B cell (primary cell): ENCODE results near the gene FRMD4A. TPM values are rescaled to one million over a fixed set of nuclear protein-coding genes. Genes with fewer than 3 reads are reported as not detected.

ENCODE experiments used
- ATAC-seq: fragments of 200-7000 bp; cut with Tn5 transposase; one replicate; pipeline ENCODE4 v1.10.0; 2021; ENCODE audit warnings: low read depth, mild to moderate bottlenecking, moderate number of reproducible peaks, moderate library complexity
- CTCF ChIA-PET: fragments of 350-600 bp; sonication (Branson Sonifier 250); formaldehyde crosslinking; loops from one replicate; lab custom pipeline; 2021; ENCODE audit warnings: antibody characterized with exemption, inconsistent platforms; lab: Charles Lee
- POLR2A ChIA-PET: fragments of 350-600 bp; sonication (Branson Sonifier 250); formaldehyde crosslinking; loops from one replicate; lab custom pipeline; 2021; ENCODE audit warnings: antibody characterized with exemption; lab: Charles Lee
- DNase-seq: peaks from one replicate; pipeline ENCODE4 v3.0.0; 2013
- H2AFZ ChIP-seq: 2 replicates; pipeline ENCODE4 v1.6.1; 2012; ENCODE audit warnings: mild to moderate bottlenecking, low read depth, low read length; ENCODE audit not compliant: insufficient read depth, poor library complexity, severe bottlenecking
- H3K27ac ChIP-seq, 2 donors: 1 replicate in 1 of 2; 2 replicates in 1 of 2; pipeline ENCODE4 v1.5.1; 2012 to 2013; ENCODE audit warnings: low read length in 2 of 2, mild to moderate bottlenecking in 2 of 2, moderate library complexity in 1 of 2
- H3K27me3 ChIP-seq, 4 experiments: fragments of 200-600 bp in 1 of 4; sonication (generic) in 1 of 4; replicated peaks in 1 of 4; 1 replicate in 2 of 4; 2 replicates in 2 of 4; pipeline versions ENCODE4 v1.6.1 to v1.7.0; 2013 to 2016; ENCODE audit warnings: low read length in 3 of 4, mild to moderate bottlenecking in 2 of 4, mixed read lengths in 1 of 4, moderate library complexity in 1 of 4; ENCODE audit not compliant: insufficient read depth in 4 of 4, control insufficient read depth in 3 of 4; ENCODE audit errors: control extremely low read depth in 1 of 4
- H3K36me3 ChIP-seq, 2 experiments: replicated peaks in 1 of 2; 1 replicate in 1 of 2; 2 replicates in 1 of 2; pipeline versions ENCODE4 v1.6.1 to v1.7.1; 2013; ENCODE audit warnings: low read length in 1 of 2; ENCODE audit not compliant: insufficient read depth in 2 of 2, control insufficient read depth in 1 of 2; ENCODE audit errors: control extremely low read depth in 1 of 2, extremely low read depth in 1 of 2
- H3K4me1 ChIP-seq, 2 donors: fragments of 200-600 bp in 1 of 2; sonication (generic) in 1 of 2; 1 replicate in 1 of 2; 2 replicates in 1 of 2; pipeline versions ENCODE4 v1.5.1 to v1.6.1; 2013 to 2017; ENCODE audit warnings: low read length in 2 of 2; ENCODE audit not compliant: control insufficient read depth in 2 of 2, insufficient read depth in 2 of 2
- H3K4me2 ChIP-seq: replicated peaks from 2 replicates; pipeline ENCODE3; 2012; ENCODE audit warnings: mild to moderate bottlenecking, low read depth, low read length; ENCODE audit not compliant: poor library complexity, severe bottlenecking
- H3K4me3 ChIP-seq, 5 experiments: fragments of 200-600 bp in 1 of 5; sonication (generic) in 1 of 5; 1 replicate in 3 of 5; 2 replicates in 2 of 5; pipeline versions ENCODE4 v1.5.1 to v1.7.0; 2011 to 2016; ENCODE audit warnings: low read length in 4 of 5, mild to moderate bottlenecking in 4 of 5, low read depth in 2 of 5, control low read depth in 1 of 5, moderate library complexity in 1 of 5; ENCODE audit not compliant: insufficient read depth in 1 of 5; ENCODE audit errors: control extremely low read depth in 1 of 5, extremely low read depth in 1 of 5
- H3K79me2 ChIP-seq: fragments of 200-600 bp; sonication (generic); one replicate; pipeline ENCODE4 v1.6.0; 2016; ENCODE audit warnings: low read length; ENCODE audit not compliant: control insufficient read depth, insufficient read depth
- H3K9ac ChIP-seq: fragments of 200-600 bp; sonication (generic); 2 replicates; pipeline ENCODE4 v1.6.1; 2017; ENCODE audit warnings: mild to moderate bottlenecking, low read length, moderate library complexity
- H3K9me3 ChIP-seq, 3 donors: one replicate each; pipeline versions ENCODE4 v1.6.1 to v1.7.1; 2013; ENCODE audit warnings: low read length in 2 of 3; ENCODE audit not compliant: control insufficient read depth in 2 of 3, insufficient read depth in 1 of 3; ENCODE audit errors: control extremely low read depth in 1 of 3
- H4K20me1 ChIP-seq: 2 replicates; pipeline ENCODE4 v1.6.0; 2012; ENCODE audit warnings: mild to moderate bottlenecking, low read length; ENCODE audit not compliant: insufficient read depth, control insufficient read depth, poor library complexity, severe bottlenecking
- H3K27ac Mint-ChIP-seq: one replicate; pipeline ENCODE4 v1.8.0; 2021; ENCODE audit warnings: mixed read lengths
- H3K27me3 Mint-ChIP-seq: one replicate; pipeline ENCODE4 v1.8.0; 2021; ENCODE audit warnings: mixed read lengths
- H3K4me1 Mint-ChIP-seq: one replicate; pipeline ENCODE4 v1.8.0; 2021; ENCODE audit warnings: mixed read lengths
- H3K4me3 Mint-ChIP-seq: one replicate; pipeline ENCODE4 v1.8.0; 2021; ENCODE audit warnings: mixed read lengths
- H3K9me3 Mint-ChIP-seq: one replicate; pipeline ENCODE4 v1.8.0; 2022; ENCODE audit warnings: mixed read lengths; ENCODE audit not compliant: insufficient read depth
- CTCF ChIP-seq: fragments of 200-600 bp; IDR thresholded peaks from one replicate; pipeline ENCODE4 v1.8.0; 2022; ENCODE audit warnings: antibody characterized with exemption, mild to moderate bottlenecking
- EZH2 ChIP-seq: IDR thresholded peaks from 2 replicates; pipeline ENCODE4 v1.6.1; 2012; ENCODE audit warnings: borderline replicate concordance, low read depth, mild to moderate bottlenecking, moderate library complexity, low read length; ENCODE audit not compliant: insufficient read depth, poor library complexity, severe bottlenecking
- WGBS: methylation state at CpG from one replicate; pipeline ENCODE4 v1.1.5; 2013; ENCODE audit warnings: missing lambda C conversion rate; ENCODE audit not compliant: insufficient coverage; 5-methylcytosine and 5-hydroxymethylcytosine counted together
- intact Hi-C: fragments of 100-400 bp; cut with micrococcal nuclease; formaldehyde crosslinking; loops from one replicate; pipeline ENCODE4 v1.10.0; 2022
- polyA plus RNA-seq: library from polyadenylated mRNA; depleted of rRNA; stranded (reverse); fragments of >200 nt; gene quantifications from 2 replicates; pipeline ENCODE4 v1.2.3, GENCODE V29; 2012
- total RNA-seq, 2 donors: library from RNA; stranded (reverse); fragments of 120-200 nt in 1 of 2; gene quantifications; 1 replicate in 1 of 2; 2 replicates in 1 of 2; pipeline versions ENCODE4 v1.2.3 to v1.2.4, GENCODE V29; 2013 to 2022

Gene FRMD4A
- total and polyA plus RNA-seq, 2 donors (not counting 1 experiment from before 2014, with no cell fraction given): 0.76 to 3.4 TPM

GRCh38 chr10:13628661-13629060, 702.1 kb downstream of the FRMD4A start:
- CTCF ChIA-PET: no interaction called here
- no peaks in the 10 kb centered on the region for H3K79me2 ChIP-seq
- no peaks in the 10 kb centered on the region for H4K20me1 ChIP-seq
- no peak overlapping the region for H2AFZ ChIP-seq
- intact Hi-C loops: no loop called here
- no peaks in the 10 kb centered on the region for H3K9me3 ChIP-seq
- 95% methylated on average over 4 of the region's 7 CpGs for WGBS
- POLR2A ChIA-PET: no interaction called here
- no peak overlapping the region for H3K4me2 ChIP-seq
- peaks cover 18% of the 10 kb centered on the region in 2 experiments for H3K36me3 ChIP-seq
- H3K9ac ChIP-seq: no peak overlapping the region
- DNase-seq: no peak
- Mint-ChIP-seq H3K27me3 (no peaks in the 10 kb centered on the region), H3K4me1 (peaks cover 8% of the 10 kb centered on the region), H3K9me3 (no peaks in the 10 kb centered on the region), H3K27ac (no peak overlapping the region), H3K4me3 (no peak overlapping the region)
- H3K27ac ChIP-seq: no peak overlapping the region
- TF ChIP-seq CTCF (no peak), EZH2 (no peak)
- H3K4me3 ChIP-seq: no peak overlapping the region
- no peaks in the 10 kb centered on the region for H3K27me3 ChIP-seq
- no peaks in the 10 kb centered on the region for H3K4me1 ChIP-seq
- ATAC-seq: no peak

- Histone ChIP-seq H3K9me3 (no peaks in the 10 kb centered on the region), H3K36me3 (peaks cover 18% of the 10 kb centered on the region in 2 experiments), H3K79me2 (no peaks in the 10 kb centered on the region), H3K27ac (no peak overlapping the region), H3K9ac (no peak overlapping the region), H4K20me1 (no peaks in the 10 kb centered on the region), H3K4me3 (no peak overlapping the region), H3K4me2 (no peak overlapping the region), H3K4me1 (no peaks in the 10 kb centered on the region), H2AFZ (no peak overlapping the region), H3K27me3 (no peaks in the 10 kb centered on the region)
- intact Hi-C loops: no loop called here
- POLR2A ChIA-PET: no interaction called here
- CTCF ChIA-PET: no interaction called here
- TF ChIP-seq CTCF (no peak), EZH2 (no peak)
- peaks cover 4% of the 10 kb centered on the region for H3K4me1 Mint-ChIP-seq
- ATAC-seq (no peak), DNase-seq (no peak)
- no peak overlapping the region for H3K27ac Mint-ChIP-seq
- no peaks in the 10 kb centered on the region for H3K9me3 Mint-ChIP-seq
- H3K27me3 Mint-ChIP-seq: no peaks in the 10 kb centered on the region
- 100% methylated on average over 1 of the region's 7 CpGs for WGBS
- H3K4me3 Mint-ChIP-seq: no peak overlapping the region
Observed at GRCh38 chr10:13627459-13628310, 703.0 kb downstream of the FRMD4A start.
